Measurements from ENCODE around the gene FGD1. TPM values are rescaled to one million over a fixed set of nuclear protein-coding genes. Genes with fewer than 3 reads are reported as not detected.
"Not testable (repeated sequence)": the region's sequence is repeated elsewhere in the genome, so short reads cannot be mapped to it uniquely, and the experiment has no call there.

The FGD1 gene
- total RNA-seq, 1 donor from 2014 or later = 0.14 TPM

GRCh38 chrX:54489819-54490218, 6.2 kb downstream of the FGD1 start:
- DNase-seq; H3K4me3 Mint-ChIP-seq; intact Hi-C loops (cut with micrococcal nuclease); H3K36me3 Mint-ChIP-seq (ENCODE audit: low read depth); H3K4me1 Mint-ChIP-seq; H3K9me3 Mint-ChIP-seq; H3K27ac Mint-ChIP-seq: not testable (repeated sequence)
- H3K27me3 Mint-ChIP-seq = peaks cover 18% of the 10 kb centered on the region

DNA sequence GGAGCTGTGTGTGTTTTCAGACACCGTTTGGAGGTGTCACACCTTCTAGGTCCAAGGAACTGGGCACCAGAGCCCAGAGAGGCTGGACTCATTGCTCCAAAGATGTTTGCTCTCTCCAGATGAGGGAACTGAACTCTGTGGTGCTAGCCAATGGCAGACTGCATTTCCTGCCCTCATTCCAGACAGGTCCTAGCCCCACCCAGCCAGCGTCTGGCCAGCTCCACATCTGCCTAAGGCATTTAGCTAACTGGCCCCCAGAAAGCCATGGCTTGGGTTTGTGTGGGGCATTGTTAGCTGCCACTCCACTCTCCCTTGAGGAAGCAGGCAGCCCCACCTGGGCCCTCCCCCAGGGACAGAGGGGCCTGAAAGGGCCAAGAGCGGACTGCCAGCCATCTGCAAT, 11.4 kb downstream of the FGD1 start:
- no peaks in the 10 kb centered on the region for H3K27me3 Mint-ChIP-seq
- no peak overlapping the region for H3K27ac Mint-ChIP-seq
- intact Hi-C loops (cut with micrococcal nuclease) = no loop called here
- DNase-seq = no peak
- no peaks in the 10 kb centered on the region for H3K36me3 Mint-ChIP-seq (ENCODE audit: low read depth)
- H3K4me3 Mint-ChIP-seq = no peak overlapping the region
- H3K4me1 Mint-ChIP-seq = no peaks in the 10 kb centered on the region
- H3K9me3 Mint-ChIP-seq = no peaks in the 10 kb centered on the region

DNA sequence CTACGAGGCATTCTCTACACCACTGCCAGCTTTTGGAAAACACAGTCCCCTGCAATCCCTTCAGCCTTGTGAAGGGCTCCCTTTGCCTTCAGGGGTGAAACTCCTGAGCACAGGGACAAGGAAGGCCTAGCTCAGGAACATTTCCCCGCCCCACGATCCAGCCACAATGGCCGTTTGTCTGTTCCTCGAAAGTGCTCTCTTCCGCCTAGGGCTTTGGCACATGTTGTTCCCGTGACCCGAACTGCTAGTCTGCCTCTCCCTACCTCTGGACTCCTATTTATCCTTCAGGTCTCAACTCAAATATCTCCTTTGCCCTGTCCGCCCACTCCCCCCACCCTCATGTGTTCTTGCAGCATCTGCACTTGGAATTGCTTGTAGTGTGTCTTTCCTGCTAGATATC, 12.1 kb downstream of the FGD1 start:
- no peaks in the 10 kb centered on the region for H3K4me1 Mint-ChIP-seq
- intact Hi-C loops (cut with micrococcal nuclease) = no loop called here
- no peak for DNase-seq
- no peaks in the 10 kb centered on the region for H3K36me3 Mint-ChIP-seq (ENCODE audit: low read depth)
- no peak overlapping the region for H3K27ac Mint-ChIP-seq
- no peaks in the 10 kb centered on the region for H3K9me3 Mint-ChIP-seq
- H3K27me3 Mint-ChIP-seq = no peaks in the 10 kb centered on the region
- no peak overlapping the region for H3K4me3 Mint-ChIP-seq

DNA sequence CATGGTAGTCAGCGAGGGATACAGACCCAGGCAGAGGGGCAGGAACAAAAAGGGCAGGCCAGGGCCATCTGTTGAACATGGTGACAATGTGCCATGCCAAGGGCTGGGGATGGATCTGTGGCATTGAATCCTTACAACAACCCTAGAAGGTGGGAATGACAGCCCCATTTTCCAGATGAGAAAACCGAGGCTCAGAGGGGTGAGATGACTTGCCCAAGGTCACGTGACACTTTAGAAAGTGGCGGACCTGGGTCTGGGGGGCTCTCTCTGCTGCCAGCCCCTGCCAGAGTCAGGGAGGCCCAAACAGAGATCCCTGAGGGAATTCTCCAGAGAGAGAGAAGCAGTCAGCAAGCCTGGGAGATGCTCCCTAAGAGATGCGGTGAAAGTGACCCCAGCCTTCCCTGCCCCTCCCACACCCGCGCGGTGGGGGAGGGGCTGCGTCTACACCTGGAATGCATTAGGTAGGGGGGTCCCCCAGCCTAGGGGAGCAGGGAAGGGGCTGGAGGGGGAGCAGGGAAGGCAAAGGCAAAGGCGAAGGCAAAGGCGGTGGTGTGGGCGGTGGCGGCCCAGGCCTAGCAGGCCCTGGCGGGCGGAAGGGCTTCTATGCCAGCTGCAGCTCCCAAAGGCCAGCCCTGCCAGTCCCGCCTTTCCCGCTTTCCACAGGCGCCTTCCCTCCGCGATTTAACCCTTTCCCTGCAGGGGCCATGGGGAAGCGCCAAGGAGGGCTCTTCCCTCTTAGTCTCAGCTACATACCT, 13.0 kb downstream of the FGD1 start:
- H3K4me1 Mint-ChIP-seq = no peaks in the 10 kb centered on the region
- DNase-seq = no peak
- no peaks in the 10 kb centered on the region for H3K27me3 Mint-ChIP-seq
- no peaks in the 10 kb centered on the region for H3K9me3 Mint-ChIP-seq
- H3K4me3 Mint-ChIP-seq = no peak overlapping the region
- intact Hi-C loops (cut with micrococcal nuclease) = no loop called here
- no peak overlapping the region for H3K27ac Mint-ChIP-seq
- H3K36me3 Mint-ChIP-seq (ENCODE audit: low read depth) = no peaks in the 10 kb centered on the region

DNA sequence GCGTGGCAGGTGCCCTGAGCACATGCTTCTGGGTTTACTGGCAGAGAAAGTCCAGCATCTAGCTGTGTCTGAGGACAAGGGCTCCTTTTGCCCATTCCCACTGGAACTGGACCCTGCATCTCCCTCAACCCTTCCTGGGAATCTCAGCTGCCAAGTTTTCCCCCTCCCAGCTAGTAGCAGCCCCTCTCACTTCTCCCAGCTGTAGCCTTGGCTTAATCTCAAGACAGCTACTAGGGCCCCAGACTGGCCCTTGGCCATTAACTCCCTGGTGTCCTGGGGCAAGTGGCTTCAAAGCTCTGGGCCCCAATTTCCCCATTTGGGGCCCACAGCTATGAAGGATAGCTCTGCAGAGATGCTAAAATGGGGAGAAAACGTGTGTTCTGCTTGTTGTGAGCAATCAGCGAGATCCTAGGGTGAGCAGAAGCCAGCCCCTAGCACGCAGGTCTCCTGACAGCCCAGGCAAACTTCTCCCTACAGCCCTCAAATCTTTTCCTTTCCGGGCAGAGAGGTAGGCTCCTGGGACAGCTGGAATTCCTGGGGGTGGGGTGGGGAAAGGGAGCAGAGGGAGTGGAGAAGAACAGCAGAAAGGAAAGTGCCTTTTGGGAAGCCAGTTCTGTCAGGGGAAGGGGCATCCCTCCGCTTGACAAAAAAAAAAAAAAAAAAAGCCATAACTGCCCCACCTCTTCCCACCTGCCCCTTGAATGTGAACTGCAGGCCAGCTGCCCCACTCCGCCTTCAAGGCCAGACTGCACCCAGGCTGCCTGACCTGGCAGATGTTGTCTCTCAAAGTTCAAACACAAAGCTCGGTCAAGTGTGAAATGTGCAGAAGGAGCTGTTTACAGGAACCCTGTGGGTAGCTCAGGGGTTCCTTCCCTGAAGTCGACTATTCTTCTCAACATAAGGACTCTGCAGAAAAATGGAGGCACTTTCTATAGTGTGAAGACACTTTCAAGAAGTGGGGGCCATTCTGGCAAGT, 16.6 kb downstream of the FGD1 start:
- no peaks in the 10 kb centered on the region for H3K27me3 Mint-ChIP-seq
- no peaks in the 10 kb centered on the region for H3K36me3 Mint-ChIP-seq (ENCODE audit: low read depth)
- DNase-seq = no peak
- no peaks in the 10 kb centered on the region for H3K4me1 Mint-ChIP-seq
- H3K27ac Mint-ChIP-seq = no peak overlapping the region
- H3K9me3 Mint-ChIP-seq = no peaks in the 10 kb centered on the region
- H3K4me3 Mint-ChIP-seq = no peak overlapping the region
- intact Hi-C loops (cut with micrococcal nuclease) = no loop called here

DNA sequence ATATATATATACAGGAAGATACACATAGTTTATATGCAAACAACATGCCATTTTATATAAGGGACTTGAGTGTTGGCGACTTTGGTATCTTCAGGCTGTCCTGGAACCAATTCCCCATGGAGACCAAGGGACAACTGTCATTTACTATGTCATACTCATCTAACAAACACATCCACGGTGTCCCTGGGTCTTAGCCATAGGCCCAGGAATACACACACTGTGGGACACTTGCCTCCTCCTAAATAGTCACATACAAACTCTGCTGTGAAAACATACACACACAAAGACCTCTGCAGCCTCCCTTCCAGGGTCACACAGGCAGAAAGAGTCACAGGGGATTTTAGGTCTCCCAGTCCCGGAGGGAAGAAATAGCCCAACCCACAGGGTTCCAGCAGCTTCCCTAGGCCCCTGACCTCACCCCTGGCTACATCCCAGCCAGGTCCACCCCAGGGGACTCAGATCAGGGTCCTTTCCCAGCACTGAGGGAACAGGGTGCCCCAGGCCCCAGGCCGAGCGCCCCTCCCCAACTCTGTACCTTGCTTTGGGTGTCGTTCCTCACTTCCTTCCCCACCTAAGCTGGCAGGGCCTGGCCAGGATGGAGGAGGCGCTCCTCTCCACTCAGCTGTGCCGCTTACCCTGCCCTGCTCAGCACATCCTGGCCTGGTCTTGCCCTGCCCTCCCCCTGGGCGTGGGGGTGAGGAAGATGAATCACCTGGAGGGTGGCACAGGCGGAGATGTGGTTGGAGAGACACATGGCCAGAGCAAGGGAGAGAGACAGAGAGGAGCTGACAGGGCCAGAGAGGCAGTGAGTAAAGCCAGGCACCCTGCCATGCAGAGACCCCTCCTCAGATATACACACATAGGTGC, 21.8 kb downstream of the FGD1 start:
- Mint-ChIP-seq H3K9me3 (no peaks in the 10 kb centered on the region), H3K36me3 (ENCODE audit: low read depth) (no peaks in the 10 kb centered on the region), H3K4me3 (no peak overlapping the region), H3K27me3 (no peaks in the 10 kb centered on the region), H3K27ac (no peak overlapping the region), H3K4me1 (no peaks in the 10 kb centered on the region)
- DNase-seq = no peak
- intact Hi-C loops (cut with micrococcal nuclease) = no loop called here

DNA sequence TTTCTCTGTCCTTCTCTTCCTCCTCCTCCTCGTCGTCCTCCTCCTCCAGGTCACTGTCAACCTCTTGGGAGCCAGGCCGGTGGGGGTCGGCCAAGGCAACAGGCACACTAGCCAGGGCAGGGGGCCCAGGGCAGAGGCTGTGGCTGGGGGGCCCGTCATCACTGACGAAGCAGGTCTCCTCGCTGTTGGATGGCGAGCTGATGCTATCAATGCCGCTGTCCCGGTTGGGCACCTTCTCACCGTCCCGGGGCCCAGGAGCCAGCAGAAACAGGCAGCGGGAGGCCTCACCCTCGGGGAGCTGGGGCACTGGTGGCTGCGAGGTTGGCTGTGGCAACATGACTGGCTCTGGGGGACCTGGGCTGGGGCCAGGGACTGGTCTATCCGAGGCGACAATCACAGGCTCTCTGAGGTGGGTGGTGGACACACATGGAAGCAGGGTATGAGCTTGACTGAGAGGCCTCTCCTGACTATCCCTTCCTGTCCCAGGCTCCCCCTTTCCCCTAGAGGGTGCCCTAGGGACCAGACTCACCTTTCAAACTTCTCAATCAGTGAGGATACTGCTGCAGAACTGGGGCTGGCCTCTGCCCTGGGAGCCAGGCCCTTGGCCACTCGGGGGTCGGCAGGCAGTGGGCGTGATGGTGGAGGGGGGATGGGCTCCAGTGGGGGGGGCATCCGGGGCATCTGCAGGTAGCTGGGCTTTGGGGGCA, 25.8 kb downstream of the FGD1 start:
- Mint-ChIP-seq H3K36me3 (ENCODE audit: low read depth) (no peaks in the 10 kb centered on the region), H3K4me3 (no peak overlapping the region), H3K27me3 (no peaks in the 10 kb centered on the region), H3K4me1 (no peaks in the 10 kb centered on the region), H3K27ac (no peak overlapping the region), H3K9me3 (no peaks in the 10 kb centered on the region)
- intact Hi-C loops (cut with micrococcal nuclease) = no loop called here
- no peak for DNase-seq

GRCh38 chrX:54452920-54453319, 43.1 kb downstream of the FGD1 start:
- Mint-ChIP-seq H3K4me3 (no peak overlapping the region), H3K9me3 (no peaks in the 10 kb centered on the region), H3K36me3 (ENCODE audit: low read depth) (no peaks in the 10 kb centered on the region), H3K27ac (no peak overlapping the region), H3K27me3 (no peaks in the 10 kb centered on the region), H3K4me1 (no peaks in the 10 kb centered on the region)
- intact Hi-C loops (cut with micrococcal nuclease) = no loop called here
- DNase-seq = no peak

DNA sequence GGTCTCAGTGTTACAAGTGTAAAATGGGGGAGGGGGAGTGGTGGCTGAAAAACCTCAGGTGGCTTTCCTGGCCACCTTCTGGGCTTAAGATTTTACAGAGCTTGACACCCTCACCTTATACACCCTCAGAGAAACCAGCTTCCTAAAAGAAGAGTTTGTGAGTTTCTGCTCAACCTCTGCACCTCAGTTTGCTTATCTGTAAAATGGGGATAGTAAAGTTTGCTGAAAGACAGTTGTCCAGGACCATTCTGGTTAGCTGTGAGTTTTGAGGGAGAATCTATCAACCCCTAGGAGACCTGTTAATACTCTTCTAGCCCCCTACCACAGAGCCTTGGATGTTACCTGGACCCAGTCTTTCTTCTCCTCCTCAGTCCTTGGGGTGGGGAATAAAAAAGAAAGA, 46.1 kb downstream of the FGD1 start:
- no peaks in the 10 kb centered on the region for H3K9me3 Mint-ChIP-seq
- H3K27ac Mint-ChIP-seq = no peak overlapping the region
- H3K4me3 Mint-ChIP-seq = no peak overlapping the region
- H3K36me3 Mint-ChIP-seq (ENCODE audit: low read depth) = peaks cover 1% of the 10 kb centered on the region
- intact Hi-C loops (cut with micrococcal nuclease) = no loop called here
- H3K4me1 Mint-ChIP-seq = no peaks in the 10 kb centered on the region
- no peaks in the 10 kb centered on the region for H3K27me3 Mint-ChIP-seq
- DNase-seq = no peak

- peaks cover 18% of the 10 kb centered on the region for H3K36me3 Mint-ChIP-seq (ENCODE audit: low read depth)
- H3K4me3 Mint-ChIP-seq = no peak overlapping the region
- intact Hi-C loops (cut with micrococcal nuclease) = no loop called here
- peaks cover under 1% of the 10 kb centered on the region for H3K4me1 Mint-ChIP-seq
- no peaks in the 10 kb centered on the region for H3K9me3 Mint-ChIP-seq
- DNase-seq = no peak
- no peak overlapping the region for H3K27ac Mint-ChIP-seq
- no peaks in the 10 kb centered on the region for H3K27me3 Mint-ChIP-seq
These were observed 48.6 kb downstream of the FGD1 start for GRCh38 chrX:54447461-54447860.

DNA sequence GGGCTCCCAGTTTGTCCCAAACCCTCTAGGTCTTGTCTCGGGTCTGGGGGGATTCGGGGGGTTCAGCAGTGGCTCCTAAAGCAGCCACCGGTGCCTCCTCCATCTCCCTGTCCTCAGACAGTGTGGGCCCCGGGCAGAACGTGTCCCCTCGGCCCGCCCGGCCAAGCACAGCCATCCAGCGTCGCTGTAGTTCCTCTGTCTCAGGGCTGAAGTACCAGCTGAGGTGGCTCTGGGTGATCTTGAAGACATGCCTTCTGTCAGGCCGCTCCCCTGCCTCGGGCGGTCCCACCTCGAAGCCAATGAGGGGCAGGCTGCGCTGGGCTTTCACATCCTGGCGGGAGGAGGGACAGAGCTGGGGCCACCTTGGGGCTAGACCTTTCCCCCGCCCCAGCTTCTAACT, 50.0 kb downstream of the FGD1 start:
- intact Hi-C loops (cut with micrococcal nuclease) = no loop called here
- DNase-seq = no peak
- Mint-ChIP-seq H3K4me3 (no peak overlapping the region), H3K36me3 (ENCODE audit: low read depth) (peaks cover 21% of the 10 kb centered on the region), H3K4me1 (peaks cover 11% of the 10 kb centered on the region), H3K9me3 (no peaks in the 10 kb centered on the region), H3K27ac (no peak overlapping the region), H3K27me3 (no peaks in the 10 kb centered on the region)

DNA sequence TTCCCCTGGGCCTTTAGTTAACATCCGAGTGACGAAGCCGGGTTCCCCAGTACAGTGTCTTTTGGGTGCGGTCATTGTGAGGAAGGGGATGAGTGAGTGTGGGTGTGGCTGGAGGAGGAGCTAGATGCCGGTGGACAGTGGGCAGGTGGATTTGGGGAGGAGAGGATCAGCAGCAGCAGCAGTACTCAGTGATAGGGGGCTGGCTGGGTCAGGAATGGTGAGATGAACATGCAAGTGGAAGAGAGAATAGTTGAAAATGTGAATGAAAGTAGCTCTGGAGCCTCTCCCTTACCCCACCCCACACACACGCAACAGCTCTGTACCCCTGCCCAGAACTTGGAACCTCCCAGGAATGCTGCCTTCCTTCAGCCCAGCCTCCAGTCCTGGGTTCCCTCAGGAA, 51.3 kb downstream of the FGD1 start:
- Mint-ChIP-seq H3K36me3 (ENCODE audit: low read depth) (peaks cover 21% of the 10 kb centered on the region), H3K27me3 (no peaks in the 10 kb centered on the region), H3K27ac (no peak overlapping the region), H3K9me3 (no peaks in the 10 kb centered on the region), H3K4me3 (no peak overlapping the region), H3K4me1 (peaks cover 14% of the 10 kb centered on the region)
- DNase-seq = no peak
- intact Hi-C loops (cut with micrococcal nuclease) = loop anchor here (5.0 kb wide), 2 partner anchors 363 to 718 kb away; partner anchors contain the start of gene MAGED2

GRCh38 chrX:54442790-54443189, 53.2 kb downstream of the FGD1 start:
- Mint-ChIP-seq H3K4me3 (no peak overlapping the region), H3K4me1 (peaks cover 14% of the 10 kb centered on the region), H3K36me3 (ENCODE audit: low read depth) (peaks cover 21% of the 10 kb centered on the region), H3K27ac (no peak overlapping the region), H3K27me3 (no peaks in the 10 kb centered on the region), H3K9me3 (no peaks in the 10 kb centered on the region)
- DNase-seq = no peak
- intact Hi-C loops (cut with micrococcal nuclease) = loop anchor here (5.0 kb wide), 2 partner anchors 365 to 720 kb away; partner anchors contain the start of gene MAGED2

Measured in activated CD4-positive, alpha-beta T cell treated with anti-CD3 and anti-CD28 coated beads, Interleukin-2, amount 10 ng/mL, durations not matched to agents 24 days and 14 days (primary cell).